ENCODE data around the gene KDM4C.

Gene KDM4C

GRCh38 chr9:7042124-7042523, 284.4 kb downstream of the KDM4C start:
- H3K9me3 ChIP-seq: no peaks in the 10 kb centered on the region
- H3K36me3 ChIP-seq: peaks cover 0 to 9% (median 9%) of the 10 kb centered on the region in 3 donors
- H3K4me1 ChIP-seq: no peaks in the 10 kb centered on the region
- H3K27me3 ChIP-seq: no peaks in the 10 kb centered on the region
- DNase-seq: no peak
- intact Hi-C loops (cut with DNase I; ENCODE audit: low total_unique reads): no loop called here
- no peak for TF ChIP-seq CTCF (IDR thresholded peaks at IDR 0.05)
- no peak overlapping the region for H3K4me3 ChIP-seq
- no peak overlapping the region for H3K27ac ChIP-seq

- Histone ChIP-seq H3K27me3 (no peaks in the 10 kb centered on the region), H3K27ac (no peak overlapping the region), H3K4me1 (no peaks in the 10 kb centered on the region), H3K9me3 (no peaks in the 10 kb centered on the region), H3K4me3 (no peak overlapping the region), H3K36me3 (peaks cover 0 to 23% (median 15%) of the 10 kb centered on the region in 3 donors)
- TF ChIP-seq CTCF (IDR thresholded peaks at IDR 0.05): no peak
- no peak for DNase-seq
- intact Hi-C loops (cut with DNase I; ENCODE audit: low total_unique reads): no loop called here
Measured at GRCh38 chr9:7045361-7045760, 287.6 kb downstream of the KDM4C start.

DNA sequence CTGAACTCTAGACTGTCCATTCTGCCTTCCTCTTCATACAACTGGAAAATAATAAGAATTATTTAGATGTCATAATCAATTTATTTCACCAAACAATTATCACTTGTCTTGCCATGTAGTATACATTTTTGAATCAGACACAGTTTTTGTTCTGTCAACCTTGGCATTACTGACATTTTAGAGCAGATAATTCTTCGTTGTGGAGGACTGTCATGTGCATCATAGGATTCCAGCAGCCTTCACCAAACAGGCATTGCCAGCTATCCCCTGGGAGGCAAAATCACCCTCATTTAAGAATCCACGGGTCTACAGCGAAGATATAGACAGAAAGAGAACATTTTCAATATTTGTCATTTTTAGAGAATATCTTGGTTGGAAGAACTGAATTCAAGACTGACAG, 293.9 kb downstream of the KDM4C start:
- no peak for TF ChIP-seq CTCF (IDR thresholded peaks at IDR 0.05)
- no peaks in the 10 kb centered on the region for H3K27me3 ChIP-seq
- no peak overlapping the region for H3K4me3 ChIP-seq
- H3K9me3 ChIP-seq: no peaks in the 10 kb centered on the region
- H3K27ac ChIP-seq: no peak overlapping the region
- H3K4me1 ChIP-seq: no peaks in the 10 kb centered on the region
- peaks cover 0 to 28% (median 15%) of the 10 kb centered on the region in 3 donors for H3K36me3 ChIP-seq
- intact Hi-C loops (cut with DNase I; ENCODE audit: low total_unique reads): no loop called here
- DNase-seq: no peak

DNA sequence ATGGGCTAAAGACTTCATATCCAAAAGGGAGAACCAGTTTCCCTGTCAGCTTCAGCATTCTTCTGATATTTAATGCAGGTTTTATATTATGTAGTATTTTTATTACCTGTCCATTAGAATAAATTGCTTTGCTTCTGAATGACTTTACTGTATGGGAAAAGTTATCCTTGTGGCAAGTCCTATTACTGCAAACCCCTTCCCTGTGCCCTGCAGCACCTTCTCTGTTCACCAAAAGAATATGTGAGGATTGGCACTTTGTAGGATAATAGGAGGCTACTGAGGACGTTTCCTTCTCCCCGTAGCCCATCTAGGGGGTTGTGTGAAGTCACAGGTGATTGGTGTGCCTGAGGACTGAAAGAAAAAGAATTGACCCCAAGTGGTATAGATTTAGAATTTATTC, 296.1 kb downstream of the KDM4C start:
- no peak for DNase-seq
- no peak for TF ChIP-seq CTCF (IDR thresholded peaks at IDR 0.05)
- Histone ChIP-seq H3K27ac (no peak overlapping the region), H3K27me3 (no peaks in the 10 kb centered on the region), H3K4me1 (no peaks in the 10 kb centered on the region), H3K4me3 (no peak overlapping the region), H3K36me3 (peaks cover 0 to 13% (median 5%) of the 10 kb centered on the region in 3 donors), H3K9me3 (no peaks in the 10 kb centered on the region)
- intact Hi-C loops (cut with DNase I; ENCODE audit: low total_unique reads): no loop called here

DNA sequence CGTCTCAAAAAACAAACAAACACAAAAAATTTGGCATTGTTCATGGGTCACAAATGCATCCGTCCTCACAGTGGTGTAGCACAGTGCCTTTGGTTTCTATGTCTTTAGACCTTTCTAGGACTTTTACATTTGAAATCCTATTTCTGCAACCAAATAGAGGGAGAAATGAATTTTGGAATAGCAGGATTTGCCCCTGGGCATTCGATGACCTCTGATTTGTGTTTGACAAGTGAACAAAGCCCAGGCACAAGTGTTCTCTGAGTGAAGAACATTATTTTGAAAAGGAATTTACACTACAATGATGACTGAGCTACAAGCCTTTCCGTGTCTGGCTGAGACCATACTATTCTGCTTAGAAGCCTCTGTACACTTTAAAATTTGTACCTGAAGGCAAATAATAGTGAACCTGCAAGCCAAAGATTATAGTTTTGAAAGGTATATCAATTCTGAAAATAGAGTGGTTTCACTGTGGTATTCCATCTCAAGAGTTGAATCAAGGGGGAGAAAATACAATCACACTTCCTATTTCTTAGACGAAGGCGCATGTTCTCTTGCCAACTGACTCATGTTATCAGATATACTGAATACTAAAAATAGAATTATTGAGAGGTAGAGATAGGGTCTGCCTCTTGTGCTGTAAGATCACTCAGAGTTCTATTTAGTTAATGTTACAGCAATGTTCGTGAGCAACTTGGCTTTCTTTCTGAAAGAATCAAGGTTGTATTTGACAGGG, 297.6 kb downstream of the KDM4C start:
- no peak for DNase-seq
- Histone ChIP-seq H3K9me3 (no peaks in the 10 kb centered on the region), H3K4me3 (no peak overlapping the region), H3K4me1 (no peaks in the 10 kb centered on the region), H3K27ac (no peak overlapping the region), H3K27me3 (no peaks in the 10 kb centered on the region), H3K36me3 (peaks cover 0 to 10% (median 5%) of the 10 kb centered on the region in 3 donors)
- TF ChIP-seq CTCF (IDR thresholded peaks at IDR 0.05): no peak
- intact Hi-C loops (cut with DNase I; ENCODE audit: low total_unique reads): no loop called here
